HEK293 (cell line): Measurements from ENCODE around the gene TSNAX.

Experiments
- HOXA7 ChIP-seq: sonication (generic); formaldehyde crosslinking; IDR thresholded peaks from 2 replicates; pipeline ENCODE4 v1.8.1; 2022; ENCODE audit warnings: missing genetic modification reagents, borderline replicate concordance
- KLF1 ChIP-seq: fragments of 450-650 bp; formaldehyde crosslinking; IDR thresholded peaks from 2 replicates; pipeline ENCODE4 v1.5.1; 2016; ENCODE audit warnings: missing biosample characterization, missing genetic modification characterization
- KLF10 ChIP-seq: fragments of 450-650 bp; IDR thresholded peaks from 2 replicates; pipeline ENCODE4 v1.5.1; 2018; ENCODE audit warnings: missing biosample characterization, mild to moderate bottlenecking, missing genetic modification characterization
- MEIS1 ChIP-seq: sonication (generic); formaldehyde crosslinking; IDR thresholded peaks from 2 replicates; pipeline ENCODE4 v1.8.1; 2022; ENCODE audit warnings: missing genetic modification reagents, mild to moderate bottlenecking, borderline replicate concordance
- OSR2 ChIP-seq: fragments of 450-650 bp; formaldehyde crosslinking; IDR thresholded peaks from 2 replicates; pipeline ENCODE4 v1.5.1; 2016; ENCODE audit warnings: missing biosample characterization, missing genetic modification characterization
- PRDM6 ChIP-seq: fragments of 450-650 bp; formaldehyde crosslinking; IDR thresholded peaks from 2 replicates; pipeline ENCODE4 v1.5.1; 2017; ENCODE audit warnings: missing biosample characterization, missing genetic modification characterization
- RBAK ChIP-seq: fragments of 450-650 bp; formaldehyde crosslinking; IDR thresholded peaks from 2 replicates; pipeline ENCODE4 v1.5.1; 2016; ENCODE audit warnings: missing biosample characterization, missing genetic modification characterization
- SCRT1 ChIP-seq: fragments of 450-650 bp; formaldehyde crosslinking; IDR thresholded peaks from 2 replicates; pipeline ENCODE4 v1.5.1; 2016; ENCODE audit warnings: missing biosample characterization, missing genetic modification characterization, borderline replicate concordance
- ZBTB10 ChIP-seq: fragments of 450-650 bp; formaldehyde crosslinking; IDR thresholded peaks from 2 replicates; pipeline ENCODE4 v1.5.1; 2016; ENCODE audit warnings: missing biosample characterization, missing genetic modification characterization
- ZFP69B ChIP-seq: fragments of 450-650 bp; formaldehyde crosslinking; IDR thresholded peaks from 2 replicates; pipeline ENCODE4 v1.5.1; 2016; ENCODE audit warnings: missing biosample characterization, missing genetic modification characterization
- ZNF10 ChIP-seq: fragments of 450-650 bp; formaldehyde crosslinking; IDR thresholded peaks from 2 replicates; pipeline ENCODE4 v1.5.1; 2017; ENCODE audit warnings: missing biosample characterization, missing genetic modification characterization
- ZNF184 ChIP-seq: fragments of 450-650 bp; IDR thresholded peaks from 2 replicates; pipeline ENCODE4 v1.5.1; 2018; ENCODE audit warnings: missing biosample characterization, mild to moderate bottlenecking, missing genetic modification characterization
- ZNF2 ChIP-seq: fragments of 450-650 bp; formaldehyde crosslinking; IDR thresholded peaks from 2 replicates; pipeline ENCODE4 v1.5.1; 2016; ENCODE audit warnings: missing biosample characterization, missing genetic modification characterization
- ZNF223 ChIP-seq: fragments of 450-650 bp; formaldehyde crosslinking; IDR thresholded peaks from 2 replicates; pipeline ENCODE4 v1.5.1; 2016; ENCODE audit warnings: missing biosample characterization, missing genetic modification characterization
- ZNF302 ChIP-seq: fragments of 450-650 bp; formaldehyde crosslinking; IDR thresholded peaks from 2 replicates; pipeline ENCODE4 v1.5.1; 2016; ENCODE audit warnings: missing biosample characterization, missing genetic modification characterization, low read depth
- ZNF311 ChIP-seq: fragments of 450-650 bp; formaldehyde crosslinking; IDR thresholded peaks from 2 replicates; pipeline ENCODE4 v1.5.1; 2017; ENCODE audit warnings: missing biosample characterization, missing genetic modification characterization, borderline replicate concordance
- ZNF324 ChIP-seq: fragments of 450-650 bp; formaldehyde crosslinking; IDR thresholded peaks from 2 replicates; pipeline ENCODE4 v1.5.1; 2016; ENCODE audit warnings: missing biosample characterization, missing genetic modification characterization
- ZNF48 ChIP-seq: fragments of 450-650 bp; formaldehyde crosslinking; IDR thresholded peaks from 2 replicates; pipeline ENCODE4 v1.5.1; 2016; ENCODE audit warnings: missing biosample characterization, missing genetic modification characterization
- ZNF510 ChIP-seq: fragments of 450-650 bp; formaldehyde crosslinking; IDR thresholded peaks from 2 replicates; pipeline ENCODE4 v1.5.1; 2018; ENCODE audit warnings: mild to moderate bottlenecking, missing genetic modification characterization, missing biosample characterization; ENCODE audit not compliant: insufficient replicate concordance
- ZNF521 ChIP-seq: fragments of 450-650 bp; formaldehyde crosslinking; IDR thresholded peaks from 2 replicates; pipeline ENCODE4 v1.5.1; 2017; ENCODE audit warnings: missing biosample characterization, mild to moderate bottlenecking, missing genetic modification characterization
- ZNF530 ChIP-seq: fragments of 450-650 bp; formaldehyde crosslinking; IDR thresholded peaks from 2 replicates; pipeline ENCODE4 v1.5.1; 2016; ENCODE audit warnings: low read depth, missing biosample characterization, missing genetic modification characterization
- ZNF558 ChIP-seq: fragments of 450-650 bp; formaldehyde crosslinking; IDR thresholded peaks from 2 replicates; pipeline ENCODE4 v1.5.1; 2016; ENCODE audit warnings: missing biosample characterization, missing genetic modification characterization
- ZNF621 ChIP-seq: fragments of 450-650 bp; formaldehyde crosslinking; IDR thresholded peaks from 2 replicates; pipeline ENCODE4 v1.5.1; 2017; ENCODE audit warnings: missing biosample characterization, missing genetic modification characterization
- ZNF624 ChIP-seq: fragments of 450-650 bp; formaldehyde crosslinking; IDR thresholded peaks from 2 replicates; pipeline ENCODE4 v1.5.1; 2017; ENCODE audit warnings: missing biosample characterization, missing genetic modification characterization
- ZNF658 ChIP-seq: fragments of 450-650 bp; formaldehyde crosslinking; IDR thresholded peaks from 2 replicates; pipeline ENCODE4; 2016; ENCODE audit warnings: missing biosample characterization, missing genetic modification characterization
- ZNF704 ChIP-seq: fragments of 450-650 bp; formaldehyde crosslinking; IDR thresholded peaks from 2 replicates; pipeline ENCODE4 v1.5.1; 2016; ENCODE audit warnings: missing biosample characterization, missing genetic modification characterization
- ZNF785 ChIP-seq: fragments of 450-650 bp; formaldehyde crosslinking; IDR thresholded peaks from 2 replicates; pipeline ENCODE4 v1.5.1; 2016; ENCODE audit warnings: missing biosample characterization, missing genetic modification characterization
- TF ChIP-seq, protein P1 (sequence below): fragments of 450-650 bp; formaldehyde crosslinking; IDR thresholded peaks from 2 replicates; pipeline ENCODE4 v1.5.1; 2016; ENCODE audit warnings: missing biosample characterization, missing genetic modification characterization, borderline replicate concordance
- TF ChIP-seq, protein P2 (sequence below): fragments of 450-650 bp; formaldehyde crosslinking; optimal IDR thresholded peaks from 2 replicates; pipeline ENCODE3; 2016; ENCODE audit warnings: missing biosample characterization, mild to moderate bottlenecking, missing genetic modification characterization

The TSNAX gene

DNA sequence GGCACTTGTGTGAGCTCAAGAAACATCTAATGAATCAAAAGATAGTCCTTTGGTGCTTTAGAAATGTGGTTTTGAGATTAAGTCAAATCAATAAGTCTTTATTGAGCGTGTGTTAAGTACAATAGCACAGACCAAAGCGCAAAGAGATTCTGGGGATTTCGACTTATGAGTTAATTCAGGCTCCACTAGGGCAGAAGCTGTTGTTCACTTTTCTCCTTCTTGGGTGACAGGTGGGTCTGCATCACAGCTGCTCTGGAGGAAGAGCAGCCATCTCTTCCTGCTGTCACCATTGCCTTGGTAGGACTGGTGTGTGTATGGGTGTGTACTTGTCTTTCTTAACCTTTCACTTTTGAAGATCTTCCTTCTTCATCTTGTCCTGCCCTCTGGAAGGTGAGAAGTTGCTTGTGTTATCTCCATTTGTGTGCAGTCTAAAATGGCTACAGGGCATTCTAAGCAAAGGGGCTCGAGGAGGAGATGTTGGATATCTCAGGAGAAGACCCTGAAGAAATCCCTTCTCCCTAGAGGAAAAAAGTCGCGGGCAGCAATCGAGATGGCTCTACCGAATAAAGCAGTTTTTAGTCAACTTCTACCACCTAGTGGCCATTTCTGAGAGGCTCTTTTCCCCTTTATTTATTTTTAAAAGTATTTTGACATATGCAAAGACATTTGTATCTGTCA lies 75.3 kb downstream of the TSNAX start (continued):
- TF ChIP-seq ZNF10 (tag by site-specific recombination), result no peak; the same call in 1 of the 2 replicates
- TF ChIP-seq HOXA7 (CRISPR knock-in tag), result no peak
- no peak for TF ChIP-seq KLF10 (tag by site-specific recombination)
- TF ChIP-seq, protein P1, sequence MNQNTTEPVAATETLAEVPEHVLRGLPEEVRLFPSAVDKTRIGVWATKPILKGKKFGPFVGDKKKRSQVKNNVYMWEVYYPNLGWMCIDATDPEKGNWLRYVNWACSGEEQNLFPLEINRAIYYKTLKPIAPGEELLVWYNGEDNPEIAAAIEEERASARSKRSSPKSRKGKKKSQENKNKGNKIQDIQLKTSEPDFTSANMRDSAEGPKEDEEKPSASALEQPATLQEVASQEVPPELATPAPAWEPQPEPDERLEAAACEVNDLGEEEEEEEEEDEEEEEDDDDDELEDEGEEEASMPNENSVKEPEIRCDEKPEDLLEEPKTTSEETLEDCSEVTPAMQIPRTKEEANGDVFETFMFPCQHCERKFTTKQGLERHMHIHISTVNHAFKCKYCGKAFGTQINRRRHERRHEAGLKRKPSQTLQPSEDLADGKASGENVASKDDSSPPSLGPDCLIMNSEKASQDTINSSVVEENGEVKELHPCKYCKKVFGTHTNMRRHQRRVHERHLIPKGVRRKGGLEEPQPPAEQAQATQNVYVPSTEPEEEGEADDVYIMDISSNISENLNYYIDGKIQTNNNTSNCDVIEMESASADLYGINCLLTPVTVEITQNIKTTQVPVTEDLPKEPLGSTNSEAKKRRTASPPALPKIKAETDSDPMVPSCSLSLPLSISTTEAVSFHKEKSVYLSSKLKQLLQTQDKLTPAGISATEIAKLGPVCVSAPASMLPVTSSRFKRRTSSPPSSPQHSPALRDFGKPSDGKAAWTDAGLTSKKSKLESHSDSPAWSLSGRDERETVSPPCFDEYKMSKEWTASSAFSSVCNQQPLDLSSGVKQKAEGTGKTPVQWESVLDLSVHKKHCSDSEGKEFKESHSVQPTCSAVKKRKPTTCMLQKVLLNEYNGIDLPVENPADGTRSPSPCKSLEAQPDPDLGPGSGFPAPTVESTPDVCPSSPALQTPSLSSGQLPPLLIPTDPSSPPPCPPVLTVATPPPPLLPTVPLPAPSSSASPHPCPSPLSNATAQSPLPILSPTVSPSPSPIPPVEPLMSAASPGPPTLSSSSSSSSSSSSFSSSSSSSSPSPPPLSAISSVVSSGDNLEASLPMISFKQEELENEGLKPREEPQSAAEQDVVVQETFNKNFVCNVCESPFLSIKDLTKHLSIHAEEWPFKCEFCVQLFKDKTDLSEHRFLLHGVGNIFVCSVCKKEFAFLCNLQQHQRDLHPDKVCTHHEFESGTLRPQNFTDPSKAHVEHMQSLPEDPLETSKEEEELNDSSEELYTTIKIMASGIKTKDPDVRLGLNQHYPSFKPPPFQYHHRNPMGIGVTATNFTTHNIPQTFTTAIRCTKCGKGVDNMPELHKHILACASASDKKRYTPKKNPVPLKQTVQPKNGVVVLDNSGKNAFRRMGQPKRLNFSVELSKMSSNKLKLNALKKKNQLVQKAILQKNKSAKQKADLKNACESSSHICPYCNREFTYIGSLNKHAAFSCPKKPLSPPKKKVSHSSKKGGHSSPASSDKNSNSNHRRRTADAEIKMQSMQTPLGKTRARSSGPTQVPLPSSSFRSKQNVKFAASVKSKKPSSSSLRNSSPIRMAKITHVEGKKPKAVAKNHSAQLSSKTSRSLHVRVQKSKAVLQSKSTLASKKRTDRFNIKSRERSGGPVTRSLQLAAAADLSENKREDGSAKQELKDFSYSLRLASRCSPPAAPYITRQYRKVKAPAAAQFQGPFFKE (tag by site-specific recombination), result no peak
- TF ChIP-seq, protein P2, sequence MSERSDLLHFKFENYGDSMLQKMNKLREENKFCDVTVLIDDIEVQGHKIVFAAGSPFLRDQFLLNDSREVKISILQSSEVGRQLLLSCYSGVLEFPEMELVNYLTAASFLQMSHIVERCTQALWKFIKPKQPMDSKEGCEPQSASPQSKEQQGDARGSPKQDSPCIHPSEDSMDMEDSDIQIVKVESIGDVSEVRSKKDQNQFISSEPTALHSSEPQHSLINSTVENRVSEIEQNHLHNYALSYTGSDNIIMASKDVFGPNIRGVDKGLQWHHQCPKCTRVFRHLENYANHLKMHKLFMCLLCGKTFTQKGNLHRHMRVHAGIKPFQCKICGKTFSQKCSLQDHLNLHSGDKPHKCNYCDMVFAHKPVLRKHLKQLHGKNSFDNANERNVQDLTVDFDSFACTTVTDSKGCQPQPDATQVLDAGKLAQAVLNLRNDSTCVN (tag by site-specific recombination), result no peak
- TF ChIP-seq ZNF530 (tag by site-specific recombination), result no peak
- no peak for TF ChIP-seq OSR2
- TF ChIP-seq SCRT1 (tag by site-specific recombination), result peak; percentile 64; the same call in 1 of the 2 replicates
- no peak for TF ChIP-seq ZNF785 (tag by site-specific recombination)
- peak; percentile 79 for TF ChIP-seq PRDM6 (tag by site-specific recombination)
- no peak for TF ChIP-seq KLF1 (tag by site-specific recombination)
- no peak for TF ChIP-seq ZNF624 (tag by site-specific recombination)
- TF ChIP-seq ZNF658 (tag by site-specific recombination), result no peak
- no peak for TF ChIP-seq ZNF324 (tag by site-specific recombination)
- TF ChIP-seq RBAK (tag by site-specific recombination), result no peak
- TF ChIP-seq MEIS1 (CRISPR knock-in tag), result no peak
- no peak for TF ChIP-seq ZNF704 (tag by site-specific recombination)
- TF ChIP-seq ZFP69B (tag by site-specific recombination), result no peak
- TF ChIP-seq ZNF2 (tag by site-specific recombination), result peak; percentile 74; the same call in 1 of the 2 replicates
- TF ChIP-seq ZNF621 (tag by site-specific recombination), result no peak
- TF ChIP-seq ZNF184 (tag by site-specific recombination), result 0 out of 2 replicates have a peak, but pooled peaks have one; percentile 26
- no peak for TF ChIP-seq ZNF311 (tag by site-specific recombination)
- TF ChIP-seq ZNF521, result no peak
- TF ChIP-seq ZNF558 (tag by site-specific recombination), result 0 out of 2 replicates have a peak, but pooled peaks have one; percentile 29
- no peak for TF ChIP-seq ZBTB10 (tag by site-specific recombination)
- TF ChIP-seq ZNF302 (tag by site-specific recombination), result no peak
- no peak for TF ChIP-seq ZNF48 (tag by site-specific recombination)
- no peak for TF ChIP-seq ZNF223
- TF ChIP-seq ZNF510 (tag by site-specific recombination), result no peak
